Gastroesophageal sphincter (tissue), 3 donors: Measurements from ENCODE around the gene THAP12.

Experiments
- CTCF ChIP-seq, 4 experiments: fragments of 200-600 bp in 2 of 4; fragments of 450-650 bp in 2 of 4; sonication (generic) in 1 of 4; IDR thresholded peaks; one replicate each; pipeline ENCODE4 v1.5.1; 2017 to 2019; ENCODE audit warnings: antibody characterized with exemption in 4 of 4, mild to moderate bottlenecking in 2 of 4, moderate library complexity in 2 of 4
- POLR2AphosphoS5 ChIP-seq: sonication (generic); formaldehyde crosslinking; IDR thresholded peaks from one replicate; pipeline ENCODE4 v1.6.1; 2017; ENCODE audit warnings: antibody characterized with exemption

DNA sequence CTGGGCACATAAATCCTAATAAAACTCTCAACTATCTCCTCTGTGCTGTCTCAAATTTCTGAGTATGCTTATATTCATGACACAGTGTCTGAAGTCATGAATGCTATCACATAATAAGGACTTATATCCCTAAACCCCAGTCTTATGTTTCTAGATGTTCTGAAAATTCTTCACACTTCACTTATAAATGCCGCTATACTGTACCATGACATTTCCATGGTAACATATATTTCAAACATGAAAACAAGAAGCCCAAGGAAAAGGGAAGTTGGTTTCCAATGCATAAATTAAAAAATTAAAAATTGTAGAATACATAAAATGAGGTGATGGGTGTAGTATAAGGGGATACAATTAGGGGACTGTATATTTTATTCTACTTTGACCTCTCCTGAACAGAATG, 11.9 kb upstream of the THAP12 start:
- no peak for TF ChIP-seq POLR2AphosphoS5
- no peak for TF ChIP-seq CTCF (IDR thresholded peaks at IDR 0.05)
